Measurements from ENCODE around the gene FN3KRP. TPM values are rescaled to one million over a fixed set of nuclear protein-coding genes. Genes with fewer than 3 reads are reported as not detected.

Gene FN3KRP
- total RNA-seq, 4 donors from 2014 or later: 15.5 to 33.0 (median 19.7) TPM

DNA sequence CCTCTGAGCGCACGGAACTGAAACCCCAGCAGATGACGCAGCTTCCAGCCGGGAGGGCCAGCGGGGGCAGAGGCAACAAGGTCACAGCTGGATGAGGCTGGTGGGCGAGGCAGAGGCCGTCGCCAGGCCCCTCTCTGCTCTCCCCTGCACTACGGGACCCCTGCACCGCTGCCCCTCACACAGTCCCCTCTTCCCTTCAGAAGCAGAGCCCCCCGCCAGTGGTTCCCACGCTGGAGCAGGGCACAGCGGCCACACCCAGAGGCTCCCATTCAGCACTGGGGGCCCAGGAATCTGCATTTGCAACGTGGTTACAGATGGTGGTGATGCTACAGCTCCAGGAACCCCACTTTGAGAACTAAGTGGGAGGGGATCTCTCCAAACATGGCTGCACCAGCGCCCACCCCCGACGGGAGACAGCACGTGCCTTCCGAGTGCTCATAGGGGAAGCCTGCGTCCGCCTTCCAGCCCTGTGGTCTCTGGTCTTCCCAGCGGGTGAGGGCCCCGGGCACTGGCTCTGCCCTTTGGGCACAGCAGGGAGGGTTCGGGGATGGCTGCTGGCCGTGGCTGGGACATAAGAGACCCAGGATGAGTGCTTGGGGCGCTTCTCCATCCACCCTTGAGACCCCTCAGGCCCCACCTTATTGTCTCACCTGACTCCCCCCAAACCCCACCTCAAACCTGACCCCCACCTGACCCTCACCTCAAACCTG, 13.3 kb upstream of the FN3KRP start:
- Histone ChIP-seq H3K4me3 (peak overlapping the region in 2 of 4 donors; percentile 26 to 41), H3K9me3 (no peaks in the 10 kb centered on the region), H3K36me3 (no peaks in the 10 kb centered on the region), H3K4me1 (peaks cover 0 to 23% (median 8%) of the 10 kb centered on the region in 4 donors), H3K27me3 (no peaks in the 10 kb centered on the region), H3K27ac (peak overlapping the region in 3 of 4 donors; percentile 57 to 92 (median 75))
- TF ChIP-seq, protein P1, sequence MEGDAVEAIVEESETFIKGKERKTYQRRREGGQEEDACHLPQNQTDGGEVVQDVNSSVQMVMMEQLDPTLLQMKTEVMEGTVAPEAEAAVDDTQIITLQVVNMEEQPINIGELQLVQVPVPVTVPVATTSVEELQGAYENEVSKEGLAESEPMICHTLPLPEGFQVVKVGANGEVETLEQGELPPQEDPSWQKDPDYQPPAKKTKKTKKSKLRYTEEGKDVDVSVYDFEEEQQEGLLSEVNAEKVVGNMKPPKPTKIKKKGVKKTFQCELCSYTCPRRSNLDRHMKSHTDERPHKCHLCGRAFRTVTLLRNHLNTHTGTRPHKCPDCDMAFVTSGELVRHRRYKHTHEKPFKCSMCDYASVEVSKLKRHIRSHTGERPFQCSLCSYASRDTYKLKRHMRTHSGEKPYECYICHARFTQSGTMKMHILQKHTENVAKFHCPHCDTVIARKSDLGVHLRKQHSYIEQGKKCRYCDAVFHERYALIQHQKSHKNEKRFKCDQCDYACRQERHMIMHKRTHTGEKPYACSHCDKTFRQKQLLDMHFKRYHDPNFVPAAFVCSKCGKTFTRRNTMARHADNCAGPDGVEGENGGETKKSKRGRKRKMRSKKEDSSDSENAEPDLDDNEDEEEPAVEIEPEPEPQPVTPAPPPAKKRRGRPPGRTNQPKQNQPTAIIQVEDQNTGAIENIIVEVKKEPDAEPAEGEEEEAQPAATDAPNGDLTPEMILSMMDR (IDR thresholded peaks at IDR 0.05): no peak
- no peak for TF ChIP-seq POLR2A (IDR thresholded peaks at IDR 0.05)
- DNase-seq: no peak

GRCh38 chr17:82703935-82704865, 12.3 kb upstream of the FN3KRP start:
- peak in 2 of 3 donors; percentile 92 to 93 for DNase-seq
- H3K36me3 ChIP-seq: no peaks in the 10 kb centered on the region
- no peaks in the 10 kb centered on the region for H3K27me3 ChIP-seq
- peaks cover 0 to 25% (median 6%) of the 10 kb centered on the region in 4 donors for H3K4me1 ChIP-seq
- TF ChIP-seq, protein P1 (IDR thresholded peaks at IDR 0.05): no peak
- peak; percentile 31 to 48 for TF ChIP-seq POLR2A (IDR thresholded peaks at IDR 0.05)
- no peaks in the 10 kb centered on the region for H3K9me3 ChIP-seq
- peak overlapping the region in 2 of 4 donors; percentile 41 to 48 for H3K4me3 ChIP-seq
- peak overlapping the region in 3 of 4 donors; percentile 57 to 92 (median 75) for H3K27ac ChIP-seq

DNA sequence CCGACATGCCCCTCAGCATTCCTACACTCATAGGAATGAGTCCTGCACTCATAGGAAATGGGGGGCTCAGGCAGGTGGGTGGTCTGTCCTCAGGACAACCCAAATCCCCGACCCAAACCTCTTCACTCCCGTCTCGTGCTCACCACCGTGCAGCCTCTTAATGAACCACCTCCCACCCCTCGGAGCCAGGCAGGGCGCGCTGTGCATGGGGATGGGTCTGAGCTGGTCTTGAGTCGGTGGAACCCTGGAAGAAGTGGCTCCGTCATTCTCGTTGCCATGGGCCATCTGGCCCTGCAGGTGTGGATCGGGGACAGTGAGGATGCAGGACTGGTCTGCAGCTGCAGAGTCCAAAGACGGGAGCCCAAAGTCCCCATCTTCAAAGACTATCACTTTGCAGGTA, 11.6 kb upstream of the FN3KRP start:
- Histone ChIP-seq H3K9me3 (no peaks in the 10 kb centered on the region), H3K4me1 (peaks cover 0 to 25% (median 6%) of the 10 kb centered on the region in 4 donors), H3K27me3 (no peaks in the 10 kb centered on the region), H3K36me3 (no peaks in the 10 kb centered on the region), H3K4me3 (peak overlapping the region in 1 of 4 donors; percentile 41), H3K27ac (peak overlapping the region in 3 of 4 donors; percentile 57 to 92 (median 75))
- TF ChIP-seq POLR2A (IDR thresholded peaks at IDR 0.05): no peak
- TF ChIP-seq, protein P1 (IDR thresholded peaks at IDR 0.05): no peak
- DNase-seq: no peak

GRCh38 chr17:82705756-82706155, 10.8 kb upstream of the FN3KRP start:
- H3K27ac ChIP-seq: no peak overlapping the region

More at GRCh38 chr17:82705756-82706155, 10.8 kb upstream of the FN3KRP start:
- no peaks in the 10 kb centered on the region for H3K27me3 ChIP-seq
- H3K4me1 ChIP-seq: peaks cover 0 to 25% (median 6%) of the 10 kb centered on the region in 4 donors
- H3K36me3 ChIP-seq: no peaks in the 10 kb centered on the region
- no peak for TF ChIP-seq POLR2A (IDR thresholded peaks at IDR 0.05)
- TF ChIP-seq, protein P1 (IDR thresholded peaks at IDR 0.05): no peak
- DNase-seq: no peak
- no peak overlapping the region for H3K4me3 ChIP-seq
- no peaks in the 10 kb centered on the region for H3K9me3 ChIP-seq
